HG02623 (cell line): ENCODE data around the gene GABRG3.

Source experiments
- ATAC-seq: cut with Tn5 transposase; IDR thresholded peaks from one replicate; pipeline ENCODE4 v1.9.1; 2021; ENCODE audit warnings: moderate library complexity; ENCODE audit not compliant: unreplicated experiment

Gene GABRG3

GRCh38 chr15:27487846-27488245, 516.9 kb downstream of the GABRG3 start:
- no peak for ATAC-seq

GRCh38 chr15:27490867-27491595, 520.0 kb downstream of the GABRG3 start:
- ATAC-seq, result no peak

- ATAC-seq, result no peak
These were observed 521.0 kb downstream of the GABRG3 start for GRCh38 chr15:27491666-27492621.

- ATAC-seq, result no peak
These were observed 525.0 kb downstream of the GABRG3 start for GRCh38 chr15:27495963-27496459.

- no peak for ATAC-seq
These were observed 527.7 kb downstream of the GABRG3 start for GRCh38 chr15:27498700-27499099.

- no peak for ATAC-seq
These were observed 528.2 kb downstream of the GABRG3 start for GRCh38 chr15:27499191-27499590.

GRCh38 chr15:27499719-27500118, 528.7 kb downstream of the GABRG3 start:
- ATAC-seq, result no peak

GRCh38 chr15:27500206-27500605, 529.2 kb downstream of the GABRG3 start:
- no peak for ATAC-seq

- no peak for ATAC-seq
These were observed 535.8 kb downstream of the GABRG3 start for GRCh38 chr15:27506752-27507151.

GRCh38 chr15:27509014-27509413, 538.0 kb downstream of the GABRG3 start:
- ATAC-seq, result no peak

- no peak for ATAC-seq
These were observed 541.5 kb downstream of the GABRG3 start for GRCh38 chr15:27512281-27513001.

- ATAC-seq, result no peak
These were observed 543.5 kb downstream of the GABRG3 start for GRCh38 chr15:27514526-27514925.

- no peak for ATAC-seq
These were observed 556.6 kb downstream of the GABRG3 start for GRCh38 chr15:27527490-27528067.

- ATAC-seq, result no peak
These were observed 558.4 kb downstream of the GABRG3 start for GRCh38 chr15:27529399-27529798.

GRCh38 chr15:27530994-27531393, 560.0 kb downstream of the GABRG3 start:
- ATAC-seq, result no peak

- ATAC-seq, result no peak
These were observed 561.4 kb downstream of the GABRG3 start for GRCh38 chr15:27532358-27532757.

- ATAC-seq, result no peak
These were observed 564.6 kb downstream of the GABRG3 start for GRCh38 chr15:27535445-27536129.

- no peak for ATAC-seq
These were observed 567.3 kb downstream of the GABRG3 start for GRCh38 chr15:27538325-27538724.

- ATAC-seq, result no peak
These were observed 570.6 kb downstream of the GABRG3 start for GRCh38 chr15:27541581-27541980.
